Activated CD4-positive, alpha-beta T cell treated with anti-CD3 and anti-CD28 coated beads, Interleukin-2, amount 50 U/mL, for 48 hours (primary cell): ENCODE measurements around the gene HIVEP2.

Source experiments
- DNase-seq, 2 experiments: peaks; one replicate each; pipeline ENCODE4 v3.0.0-alpha.2; 2020

The HIVEP2 gene

DNA sequence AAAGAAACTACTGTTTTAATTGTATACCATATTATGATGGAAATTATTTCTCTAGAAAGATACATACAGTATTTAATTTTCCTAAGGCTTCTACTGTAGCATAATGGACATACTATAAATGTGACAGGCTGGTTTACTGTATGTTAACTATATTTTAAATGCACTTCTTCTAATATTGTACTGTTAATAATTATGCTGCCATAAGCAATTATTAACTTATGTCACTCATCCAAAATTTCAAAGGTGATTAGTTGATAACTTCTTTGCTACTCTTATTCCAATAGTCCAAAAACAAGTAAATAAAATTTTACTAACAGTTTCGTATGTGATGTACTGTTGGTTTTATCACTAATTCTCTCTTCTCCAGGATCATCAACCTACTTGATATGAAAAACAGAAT is 28.1 kb downstream of the HIVEP2 start:
- no peak for DNase-seq

DNA sequence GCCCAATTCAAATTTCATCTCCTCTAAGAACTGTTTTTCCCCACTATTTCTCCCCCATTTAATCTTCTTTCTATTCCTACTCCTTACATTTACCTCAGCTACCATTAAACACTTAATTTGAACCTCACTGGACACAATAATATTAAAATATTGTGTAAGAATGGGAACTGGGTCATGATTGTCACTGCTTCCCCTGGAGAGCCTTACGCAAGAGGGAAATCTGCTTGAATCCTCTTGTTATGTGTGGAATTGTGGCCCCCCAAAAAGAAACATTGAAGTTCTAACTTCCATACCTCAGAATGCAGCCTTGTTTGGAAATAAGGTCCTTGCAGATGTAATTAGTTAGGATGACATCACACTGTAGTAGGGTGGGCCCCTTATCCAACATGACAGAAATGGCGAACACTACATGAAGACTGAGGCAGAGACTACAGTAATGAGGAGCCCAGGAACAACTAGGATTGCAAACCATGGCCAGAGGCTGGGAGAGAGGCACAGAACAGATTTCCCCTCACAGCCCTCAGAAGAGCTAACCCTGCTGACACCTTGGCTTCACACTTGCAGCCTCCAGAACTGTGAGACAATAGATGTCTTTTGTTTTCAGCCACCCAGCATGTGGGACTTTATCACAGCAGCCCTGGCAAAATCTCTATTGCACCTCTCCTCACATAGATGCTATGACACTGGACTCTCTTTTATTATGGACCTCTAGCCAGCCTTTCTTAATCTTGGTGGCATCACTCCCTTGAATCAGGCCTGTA is 29.9 kb downstream of the HIVEP2 start:
- DNase-seq: no peak

DNA sequence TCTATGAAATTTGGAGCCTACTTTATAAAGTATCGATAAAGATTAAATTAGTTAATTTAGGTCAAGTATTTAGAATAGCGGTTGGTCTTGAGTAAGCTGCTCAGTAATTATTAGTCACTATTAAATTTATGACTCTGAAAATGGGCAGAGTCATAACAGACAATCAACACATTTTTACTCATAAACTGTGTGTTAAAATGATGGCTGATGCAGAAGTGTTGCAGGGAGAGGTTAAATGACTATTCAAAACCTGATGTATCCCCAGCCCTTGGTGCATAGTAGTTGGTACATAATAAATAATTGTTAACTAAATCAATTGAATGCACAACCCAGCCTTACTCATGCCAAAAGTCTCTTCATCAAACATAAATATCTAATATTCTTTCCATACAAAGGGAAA is 30.6 kb downstream of the HIVEP2 start:
- no peak for DNase-seq

DNA sequence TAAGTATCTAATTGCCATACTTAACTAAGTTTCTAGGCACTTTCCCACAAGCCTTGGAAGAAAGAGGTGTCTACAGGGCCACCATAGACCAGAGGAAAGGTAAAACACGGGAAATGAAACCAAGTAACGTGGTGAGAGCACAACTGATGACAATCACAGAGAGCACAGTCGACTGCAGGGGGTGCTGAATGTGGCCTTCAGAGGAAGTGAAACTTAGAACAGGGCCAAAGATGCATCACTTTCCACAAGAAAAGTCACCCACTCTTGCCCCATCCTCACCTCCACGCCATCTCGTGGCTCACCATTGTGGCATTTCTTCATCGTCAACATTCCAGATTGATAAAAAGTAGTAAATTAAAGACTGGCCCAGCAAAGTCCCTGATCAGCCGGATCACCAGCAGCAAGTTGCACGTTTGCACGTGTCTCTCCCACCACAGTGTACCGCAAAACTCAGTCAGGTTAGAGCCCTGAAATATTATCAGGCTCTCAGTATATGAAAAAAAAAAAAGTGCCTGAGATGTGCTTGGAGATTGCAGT is 31.4 kb downstream of the HIVEP2 start:
- peak; percentile 69 to 76 for DNase-seq

DNA sequence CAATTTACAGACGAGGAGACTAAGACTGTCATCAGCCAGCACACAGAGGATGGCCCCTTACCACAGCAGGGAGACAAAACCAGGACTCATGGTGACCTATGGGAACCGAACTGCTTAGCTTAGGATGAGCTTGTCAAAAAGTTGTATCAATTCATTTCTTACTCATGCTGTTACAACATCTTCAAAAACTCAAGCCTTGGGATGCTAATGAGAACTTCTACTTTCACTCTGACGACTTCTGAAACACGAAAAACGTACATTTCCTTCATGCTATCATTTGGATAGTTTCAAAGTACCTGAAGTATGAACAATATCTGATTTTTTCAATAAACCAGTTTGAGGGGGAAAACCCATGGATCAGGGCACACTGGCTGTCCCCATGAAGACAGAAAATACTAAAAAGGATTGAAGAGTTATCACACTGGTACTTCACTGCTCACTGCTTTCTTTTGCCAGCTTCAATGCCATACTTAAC is 31.9 kb downstream of the HIVEP2 start:
- peak; percentile 22 to 46 for DNase-seq

DNA sequence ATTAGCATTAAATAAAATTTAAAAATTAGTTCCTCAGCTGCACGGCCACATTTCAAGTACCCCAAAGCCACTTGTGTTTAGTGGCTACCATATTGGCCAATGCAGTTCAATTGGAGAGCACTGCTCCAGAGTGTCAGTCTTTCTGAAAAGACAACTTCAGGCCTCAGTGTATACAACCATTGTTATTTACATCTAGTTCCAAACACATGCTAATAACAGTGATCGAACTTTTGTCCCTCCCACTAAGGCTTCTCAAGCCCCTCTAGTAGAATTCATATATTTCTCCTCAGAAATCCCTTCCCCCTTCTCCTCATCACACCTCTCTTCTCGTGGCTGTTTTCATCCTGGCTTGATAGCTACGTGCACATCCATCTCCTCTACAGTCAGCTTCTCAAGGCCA is 32.9 kb downstream of the HIVEP2 start:
- no peak for DNase-seq

DNA sequence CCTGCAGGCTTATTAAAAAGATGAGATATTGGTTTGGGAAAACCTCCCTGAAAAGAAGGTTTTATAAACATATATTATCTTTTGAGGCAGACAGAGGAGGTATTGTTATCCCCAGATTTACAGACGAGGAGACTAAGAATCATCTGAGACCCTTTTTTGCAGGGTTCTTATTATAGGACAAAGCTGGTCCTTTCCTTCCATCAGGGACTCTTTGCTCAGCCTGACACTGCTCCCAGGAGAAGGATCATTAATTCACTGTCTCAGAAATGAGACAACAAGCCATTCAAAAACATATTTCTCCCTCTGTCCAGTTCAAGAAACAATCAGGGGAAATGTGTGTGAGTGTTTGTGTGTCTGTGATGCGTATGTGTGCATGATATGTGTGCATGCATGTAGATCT is 33.5 kb downstream of the HIVEP2 start:
- DNase-seq: no peak

DNA sequence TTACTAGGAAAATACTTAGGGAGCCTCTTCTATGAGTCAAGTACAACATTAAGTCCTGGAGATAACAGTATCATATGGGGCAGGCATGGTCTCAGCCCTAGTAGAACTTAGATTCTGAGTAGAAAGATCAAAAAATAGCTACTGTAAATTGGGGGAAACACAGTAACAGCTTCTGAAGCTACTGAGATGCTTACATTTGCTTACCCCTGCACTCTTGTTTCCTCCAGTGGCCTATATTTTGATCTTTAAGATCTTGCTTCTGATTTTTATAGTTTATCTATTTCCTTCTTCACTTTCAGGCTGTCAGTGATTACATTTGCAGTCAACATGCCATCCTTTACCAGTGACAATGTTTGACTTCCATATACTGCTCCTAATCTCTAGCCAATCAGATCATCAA is 35.3 kb downstream of the HIVEP2 start:
- no peak for DNase-seq

DNA sequence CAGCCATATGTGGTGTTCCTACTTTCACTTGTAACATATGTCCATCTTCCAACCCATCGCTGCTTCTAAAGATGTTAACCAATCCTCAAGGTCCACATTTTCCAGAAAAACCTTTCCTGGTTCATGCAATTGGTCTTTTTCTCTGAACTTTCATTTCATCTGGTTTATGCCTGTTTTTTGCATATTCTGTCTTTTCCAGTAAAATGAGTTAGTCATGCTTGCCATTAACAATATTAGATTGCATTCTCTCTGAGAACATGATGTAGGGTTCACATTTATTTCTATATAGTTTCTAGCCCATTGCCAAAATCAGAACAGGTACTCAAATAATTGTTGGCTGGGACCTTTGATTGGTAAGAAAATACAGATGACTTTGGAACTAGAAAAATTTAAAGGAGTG is 36.7 kb downstream of the HIVEP2 start:
- no peak for DNase-seq

DNA sequence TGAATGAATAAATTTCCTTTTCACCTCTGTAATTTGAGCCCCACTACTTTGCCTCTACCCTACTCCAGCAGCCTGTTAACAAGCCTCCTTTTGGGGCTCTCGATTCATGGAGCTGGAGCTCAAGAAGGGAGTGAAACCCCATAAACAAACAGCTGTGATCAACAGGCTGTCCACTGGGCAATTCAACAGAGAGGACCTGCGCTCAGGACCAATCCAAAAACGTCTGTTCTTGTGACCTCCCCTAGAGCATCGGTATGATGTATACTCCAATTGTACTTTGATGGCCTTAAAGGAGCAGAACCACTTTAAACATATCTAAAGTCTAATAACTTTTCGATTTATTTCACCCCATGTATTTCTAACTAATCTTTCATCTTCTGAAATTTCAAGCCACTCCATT is 37.4 kb downstream of the HIVEP2 start:
- DNase-seq: no peak

DNA sequence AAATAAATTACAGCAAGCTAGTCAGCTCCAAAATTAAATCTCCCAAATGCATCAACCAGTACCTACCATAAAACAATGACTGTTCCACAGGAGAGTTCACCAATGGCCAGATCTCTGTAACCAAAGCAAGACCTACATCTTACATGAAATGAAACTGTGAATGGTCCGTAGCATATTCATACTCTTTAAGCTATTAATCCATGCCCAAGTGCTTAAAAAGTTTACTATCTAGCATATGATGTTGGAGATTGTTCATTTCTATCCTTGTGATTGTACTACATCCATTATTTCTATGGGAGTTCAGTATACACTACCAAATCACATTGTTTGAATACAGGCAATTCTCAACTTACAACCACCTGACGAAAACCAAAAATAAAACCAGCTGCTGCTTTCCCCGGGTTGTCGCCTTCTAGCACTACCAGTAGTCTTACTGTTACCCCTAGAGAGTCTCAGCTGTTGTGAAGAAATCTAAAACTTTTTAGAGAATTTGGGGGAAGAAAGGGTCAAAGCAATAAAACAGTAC is 38.0 kb downstream of the HIVEP2 start:
- DNase-seq: no peak

DNA sequence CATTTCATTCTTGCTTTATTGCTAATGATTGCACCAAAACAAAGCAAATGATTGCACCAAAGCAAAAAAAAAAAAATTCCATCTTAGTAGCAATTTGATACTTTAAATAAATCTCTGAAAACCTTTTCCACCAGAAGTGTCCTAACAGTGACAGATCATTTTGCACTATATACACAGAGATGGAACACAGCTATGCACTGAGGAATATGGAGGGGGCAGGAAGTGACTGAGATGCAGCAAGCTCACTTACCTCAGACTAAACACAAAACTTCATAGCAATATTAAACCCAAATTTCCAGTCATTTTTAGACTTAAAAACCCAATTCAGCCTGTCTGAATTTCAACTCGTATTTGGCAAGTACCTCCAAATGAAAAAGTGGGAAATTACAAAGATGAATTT is 41.2 kb downstream of the HIVEP2 start:
- no peak for DNase-seq

DNA sequence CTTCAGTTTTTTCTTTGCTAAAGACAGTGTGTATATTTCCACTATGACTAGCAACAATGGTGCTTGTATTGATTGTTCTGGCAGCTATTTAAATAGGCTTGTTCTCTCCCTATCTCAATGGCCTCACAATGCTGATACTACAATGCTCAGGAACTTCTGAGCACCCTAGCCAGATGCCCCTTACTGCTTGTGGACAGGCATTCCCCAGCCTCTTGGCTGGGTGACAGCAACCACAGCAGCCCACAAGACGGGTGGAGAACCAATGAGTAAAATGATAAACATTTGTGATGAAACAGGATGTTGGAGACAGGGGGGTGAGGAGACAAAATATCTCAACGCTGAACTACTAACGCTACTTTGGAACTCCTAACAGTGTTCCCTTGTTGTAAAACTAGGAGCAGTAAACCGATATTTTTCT is 42.3 kb downstream of the HIVEP2 start:
- peak; percentile 67 to 73 for DNase-seq

DNA sequence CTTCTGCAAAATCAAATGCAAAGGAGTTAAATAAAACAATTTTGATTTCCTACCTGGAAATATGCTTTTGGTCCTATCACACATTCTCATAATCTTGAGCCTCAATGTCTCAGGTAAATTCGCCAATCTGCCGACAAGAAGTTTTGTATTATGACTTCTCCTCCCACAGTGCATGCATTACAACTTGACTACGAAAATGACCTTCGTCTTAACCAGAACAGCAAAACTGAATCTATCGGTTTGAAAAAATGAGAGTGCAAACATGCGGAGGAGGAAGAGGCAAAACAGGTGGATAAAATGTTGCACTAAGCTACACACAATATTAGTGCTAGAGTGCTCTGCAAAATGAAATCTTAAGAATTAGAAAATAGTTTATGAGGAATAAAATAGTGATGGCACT is 43.4 kb downstream of the HIVEP2 start:
- no peak for DNase-seq

DNA sequence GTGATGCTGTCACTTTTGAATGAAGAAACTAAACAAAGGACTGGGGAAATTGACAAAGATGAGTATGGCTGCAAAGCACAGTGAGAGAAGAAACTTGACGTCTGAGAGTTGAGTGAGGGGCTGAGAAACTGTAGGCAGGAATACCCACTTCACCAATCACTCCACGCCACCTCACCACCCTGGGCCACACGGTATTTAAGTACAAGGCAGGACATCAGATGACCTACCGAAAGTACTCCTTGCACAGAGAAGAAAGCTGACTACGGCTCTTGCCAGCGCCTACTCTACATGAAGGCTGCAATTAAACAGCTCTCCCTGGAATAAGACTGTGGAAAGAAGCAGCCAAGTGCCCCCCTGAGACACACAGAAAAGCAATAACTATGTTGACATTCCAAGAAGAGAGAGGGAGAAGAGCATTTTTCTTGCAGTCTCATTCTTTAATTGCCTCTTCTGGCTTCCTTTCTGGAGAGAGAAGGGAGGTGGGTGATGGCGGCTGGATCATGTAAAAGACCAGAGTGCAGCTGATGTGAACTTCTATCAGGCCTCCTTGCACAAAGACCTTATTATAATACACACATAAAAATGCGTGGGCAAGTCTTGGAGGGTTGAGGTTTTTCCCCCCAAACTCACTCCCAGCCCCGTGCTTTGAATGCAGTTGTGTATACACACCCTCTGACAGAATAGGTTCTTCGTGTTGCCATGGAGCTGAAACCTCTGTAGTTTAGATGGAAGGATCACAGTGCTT is 44.6 kb downstream of the HIVEP2 start:
- no peak for DNase-seq

DNA sequence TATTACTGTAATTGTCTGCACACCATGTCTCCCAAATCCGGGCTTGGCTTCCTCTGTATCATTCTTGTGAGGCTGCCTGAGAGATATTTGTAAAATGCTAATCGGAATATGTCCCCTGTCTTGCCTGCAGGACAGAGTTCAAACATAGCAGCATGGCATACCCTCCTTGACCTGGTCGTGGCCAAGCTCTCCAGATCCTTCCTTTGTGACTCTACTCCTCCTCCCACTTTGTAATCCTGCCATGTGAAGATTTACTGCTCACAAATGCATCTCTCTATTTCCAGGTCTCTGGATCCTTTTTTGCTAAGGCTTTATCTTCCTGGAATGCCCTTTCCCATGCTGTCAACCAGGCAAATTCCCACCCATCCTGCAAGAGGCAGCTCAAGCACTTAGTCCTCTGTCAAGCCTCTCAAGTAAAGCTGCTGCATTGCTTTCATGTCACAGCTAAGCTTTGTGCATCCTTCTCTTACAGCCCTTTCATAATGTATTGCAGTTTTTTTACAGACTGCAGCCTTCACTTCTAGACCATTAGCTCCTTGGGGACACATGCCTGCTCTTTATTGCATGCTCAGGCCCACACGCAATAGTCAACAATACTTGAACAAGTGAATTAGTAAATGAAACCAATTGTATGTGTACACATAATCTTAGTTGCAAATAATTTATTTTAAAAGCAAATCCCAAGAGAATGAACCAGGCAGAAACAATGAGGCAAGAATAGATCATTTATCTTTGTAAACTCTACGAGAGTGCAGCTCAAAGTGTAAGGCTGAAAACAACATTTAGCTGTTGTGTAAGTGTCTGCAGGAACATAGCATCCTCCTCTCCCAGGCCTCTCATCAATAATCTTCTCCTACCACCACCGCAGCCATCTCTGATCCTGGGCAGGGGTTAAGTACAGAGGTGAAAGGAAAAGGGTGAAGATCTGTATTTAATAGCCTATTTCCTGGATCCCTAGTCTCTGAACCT is 45.8 kb downstream of the HIVEP2 start:
- DNase-seq: no peak

DNA sequence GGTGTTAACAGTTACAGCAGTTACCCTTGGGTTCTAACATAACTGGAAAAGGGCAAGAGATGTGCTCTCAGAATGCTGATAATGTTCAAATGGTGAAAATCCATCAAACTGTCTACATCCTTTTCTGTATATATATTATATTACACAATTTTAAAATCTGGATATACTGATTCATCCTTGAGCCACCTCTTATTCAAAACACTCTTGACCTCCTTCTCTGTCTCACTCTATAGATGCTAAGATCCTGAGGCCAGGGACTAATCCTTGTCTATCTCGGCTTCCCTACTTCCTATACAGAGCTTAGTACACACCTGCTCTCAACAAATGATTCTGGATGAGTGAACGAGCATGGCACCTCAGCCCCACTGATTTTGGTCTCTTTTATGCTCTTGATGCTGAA is 47.3 kb downstream of the HIVEP2 start:
- DNase-seq: no peak

DNA sequence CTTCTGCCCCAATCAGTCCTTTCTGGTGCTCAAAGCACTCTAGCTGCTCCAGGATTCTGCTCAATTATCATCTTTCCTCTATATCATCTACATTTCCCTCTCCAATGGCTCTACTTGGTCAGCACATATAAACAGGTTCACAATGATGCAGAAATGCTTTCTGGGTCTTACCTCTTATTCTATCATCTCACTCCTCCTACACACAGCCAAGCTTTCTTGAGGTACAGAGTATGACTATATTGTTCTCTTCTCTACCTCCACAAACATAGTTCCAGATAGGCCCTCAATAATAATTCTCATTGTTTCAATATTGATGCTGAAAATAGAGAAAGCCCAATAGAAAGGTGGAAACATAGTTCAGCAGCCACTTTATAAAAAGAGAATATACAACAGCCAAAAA is 48.2 kb downstream of the HIVEP2 start:
- no peak for DNase-seq

DNA sequence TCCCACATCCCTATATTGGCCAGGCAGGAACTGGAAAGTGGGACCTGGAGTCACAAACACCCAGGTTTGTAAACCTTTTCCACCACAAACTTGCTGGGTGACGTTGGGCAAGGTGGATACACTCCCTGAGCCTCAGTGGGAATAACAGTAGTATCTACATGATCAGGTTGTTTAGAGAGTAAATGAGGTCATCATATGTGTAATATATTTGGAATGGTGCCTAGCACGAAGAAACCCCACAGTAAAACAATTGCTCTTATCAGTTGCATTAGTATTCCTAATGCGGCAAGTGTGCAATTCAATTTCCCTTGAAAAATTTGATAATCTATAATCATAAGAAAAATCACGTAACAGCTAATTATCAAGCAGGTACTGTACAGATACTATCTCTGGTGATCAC is 51.9 kb downstream of the HIVEP2 start:
- DNase-seq: no peak

DNA sequence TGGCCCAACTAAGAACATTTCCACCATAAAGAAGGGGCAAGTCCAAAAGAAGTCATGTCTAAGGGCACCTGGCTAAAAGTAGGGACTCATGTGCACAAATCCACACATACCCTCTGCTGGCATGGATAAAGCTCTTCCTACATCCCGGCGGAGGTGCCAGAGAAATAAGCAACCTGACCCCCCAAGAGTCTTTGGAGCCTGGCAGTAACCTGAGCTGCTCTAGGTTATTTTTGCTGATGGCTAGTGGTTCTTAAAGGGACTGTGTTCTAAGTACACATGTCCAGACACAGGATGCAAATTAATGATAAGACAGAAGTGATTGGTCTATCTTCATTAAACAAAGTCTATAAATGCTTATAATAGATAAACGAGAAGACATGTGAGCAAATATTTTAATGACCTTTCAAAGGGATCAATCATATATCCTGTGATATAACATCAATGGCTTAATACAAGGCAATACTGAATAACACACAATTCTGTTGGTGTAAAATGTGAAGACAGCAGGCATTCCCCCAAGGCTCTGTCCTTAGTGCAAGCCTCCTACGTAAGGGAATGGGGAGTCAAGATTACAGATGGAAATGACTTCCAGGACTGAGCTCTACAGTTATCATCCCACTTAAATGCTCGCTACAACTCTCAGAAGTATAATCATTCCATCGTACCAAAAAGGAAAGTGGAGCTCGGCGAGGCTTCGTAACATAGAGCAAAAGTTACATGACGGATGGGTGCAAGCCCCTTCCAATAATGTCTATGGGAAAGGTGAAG is 52.5 kb downstream of the HIVEP2 start:
- DNase-seq: no peak

DNA sequence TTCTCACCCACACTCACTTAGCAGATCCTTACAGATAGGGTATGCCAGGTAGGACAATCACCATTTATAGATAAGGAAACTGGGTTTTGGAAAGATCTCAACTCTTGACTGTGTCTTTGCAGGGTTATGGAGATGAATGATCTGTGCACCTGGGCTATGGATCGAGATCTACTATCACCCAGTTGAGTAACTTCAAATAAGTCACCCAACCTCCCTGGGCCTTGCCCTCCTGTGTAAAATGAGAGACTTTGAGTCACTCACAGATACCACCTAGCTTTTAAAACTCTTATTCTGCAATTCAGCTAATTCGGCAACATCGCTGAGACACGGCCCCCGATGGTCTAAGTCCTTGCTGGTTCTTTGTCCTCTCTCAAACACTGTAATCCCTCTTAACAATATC is 53.5 kb downstream of the HIVEP2 start:
- DNase-seq: no peak

DNA sequence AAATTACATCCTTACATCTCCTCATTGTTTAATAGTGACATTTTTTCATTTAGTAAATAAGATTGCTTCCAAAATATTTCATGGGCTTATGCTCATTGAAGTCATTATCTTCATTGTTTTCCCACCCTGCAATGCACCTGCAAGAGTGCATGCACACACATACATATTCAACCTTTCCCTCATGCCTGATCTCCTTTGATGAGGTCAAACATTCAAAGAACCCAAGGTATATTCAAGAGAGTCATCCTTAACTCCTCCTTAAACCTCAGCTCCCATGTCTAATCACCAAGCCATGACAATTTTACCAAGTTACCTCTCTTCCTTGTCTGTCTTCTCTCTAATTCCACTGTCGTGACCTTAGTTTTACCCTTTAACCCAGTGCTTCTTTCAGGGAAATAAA is 56.5 kb downstream of the HIVEP2 start:
- no peak for DNase-seq
